Measurements from ENCODE around the gene DYNLL1. TPM values are rescaled to one million over a fixed set of nuclear protein-coding genes. Genes with fewer than 3 reads are reported as not detected.

Gene DYNLL1
- total and polyA plus RNA-seq, 4 donors: 101 to 275 (median 183) TPM

DNA sequence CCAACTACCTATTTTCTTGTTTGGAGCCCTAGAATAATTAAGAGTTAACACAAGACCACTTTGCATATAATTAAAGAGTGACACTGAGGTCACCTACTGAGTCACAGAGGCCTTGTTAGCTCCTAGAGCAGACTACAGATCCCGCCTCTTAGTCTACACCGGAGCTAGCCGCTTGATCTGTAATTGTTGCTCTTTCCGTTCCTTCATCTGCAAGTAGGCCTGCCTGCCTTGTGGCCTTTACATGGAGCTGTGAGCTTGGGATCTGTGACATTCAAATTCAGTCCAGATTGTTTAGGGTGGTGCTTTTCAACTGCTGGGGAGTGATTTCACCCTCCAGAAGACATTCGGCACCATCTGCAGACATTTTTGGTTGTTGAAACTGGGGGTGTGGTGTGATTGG, 5.6 kb upstream of the DYNLL1 start:
- Histone ChIP-seq H3K27ac (ENCODE audit: low read depth in 1 of 2, low read length in 2 of 2) (no peak overlapping the region), H3K4me3 (ENCODE audit: low read depth in 1 of 3, low read length in 3 of 3) (no peak overlapping the region), H3K4me1 (ENCODE audit: control insufficient read depth in 4 of 4, insufficient read depth in 4 of 4, low read length in 3 of 4) (peaks cover 0 to 6% (median 4%) of the 10 kb centered on the region in 4 donors), H3K36me3 (ENCODE audit: control insufficient read depth in 4 of 4, insufficient read depth in 3 of 4, low read depth in 1 of 4, low read length in 3 of 4) (no peaks in the 10 kb centered on the region), H3K9me3 (ENCODE audit: control insufficient read depth in 4 of 4, low read length in 3 of 4) (no peaks in the 10 kb centered on the region), H3K9ac (ENCODE audit: low read depth in 1 of 2, low read length in 2 of 2) (no peak overlapping the region), H3K27me3 (ENCODE audit: control insufficient read depth in 4 of 4, insufficient read depth in 4 of 4, low read length in 3 of 4) (no peaks in the 10 kb centered on the region)
- no peak for DNase-seq (ENCODE audit: low spot score)
- WGBS: 97% methylated on average over 5 of the region's 5 CpGs
- TF ChIP-seq, protein P1, sequence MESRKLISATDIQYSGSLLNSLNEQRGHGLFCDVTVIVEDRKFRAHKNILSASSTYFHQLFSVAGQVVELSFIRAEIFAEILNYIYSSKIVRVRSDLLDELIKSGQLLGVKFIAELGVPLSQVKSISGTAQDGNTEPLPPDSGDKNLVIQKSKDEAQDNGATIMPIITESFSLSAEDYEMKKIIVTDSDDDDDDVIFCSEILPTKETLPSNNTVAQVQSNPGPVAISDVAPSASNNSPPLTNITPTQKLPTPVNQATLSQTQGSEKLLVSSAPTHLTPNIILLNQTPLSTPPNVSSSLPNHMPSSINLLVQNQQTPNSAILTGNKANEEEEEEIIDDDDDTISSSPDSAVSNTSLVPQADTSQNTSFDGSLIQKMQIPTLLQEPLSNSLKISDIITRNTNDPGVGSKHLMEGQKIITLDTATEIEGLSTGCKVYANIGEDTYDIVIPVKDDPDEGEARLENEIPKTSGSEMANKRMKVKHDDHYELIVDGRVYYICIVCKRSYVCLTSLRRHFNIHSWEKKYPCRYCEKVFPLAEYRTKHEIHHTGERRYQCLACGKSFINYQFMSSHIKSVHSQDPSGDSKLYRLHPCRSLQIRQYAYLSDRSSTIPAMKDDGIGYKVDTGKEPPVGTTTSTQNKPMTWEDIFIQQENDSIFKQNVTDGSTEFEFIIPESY (IDR thresholded peaks at IDR 0.05): no peak
- TF ChIP-seq, protein P2, sequence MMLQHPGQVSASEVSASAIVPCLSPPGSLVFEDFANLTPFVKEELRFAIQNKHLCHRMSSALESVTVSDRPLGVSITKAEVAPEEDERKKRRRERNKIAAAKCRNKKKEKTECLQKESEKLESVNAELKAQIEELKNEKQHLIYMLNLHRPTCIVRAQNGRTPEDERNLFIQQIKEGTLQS (IDR thresholded peaks at IDR 0.05): no peak
- TF ChIP-seq TAF1 (conservative IDR thresholded peaks at IDR 0.05) (no peak), RXRA (IDR thresholded peaks at IDR 0.05) (no peak), SP1 (IDR thresholded peaks at IDR 0.05) (no peak), YY1 (IDR thresholded peaks at IDR 0.05) (no peak), GABPA (IDR thresholded peaks at IDR 0.05 in 1 of 2, conservative IDR thresholded peaks at IDR 0.05 in 1 of 2) (no peak), FOXA2 (IDR thresholded peaks at IDR 0.05) (no peak), REST (IDR thresholded peaks at IDR 0.05) (no peak)
- TF ChIP-seq, protein P3, sequence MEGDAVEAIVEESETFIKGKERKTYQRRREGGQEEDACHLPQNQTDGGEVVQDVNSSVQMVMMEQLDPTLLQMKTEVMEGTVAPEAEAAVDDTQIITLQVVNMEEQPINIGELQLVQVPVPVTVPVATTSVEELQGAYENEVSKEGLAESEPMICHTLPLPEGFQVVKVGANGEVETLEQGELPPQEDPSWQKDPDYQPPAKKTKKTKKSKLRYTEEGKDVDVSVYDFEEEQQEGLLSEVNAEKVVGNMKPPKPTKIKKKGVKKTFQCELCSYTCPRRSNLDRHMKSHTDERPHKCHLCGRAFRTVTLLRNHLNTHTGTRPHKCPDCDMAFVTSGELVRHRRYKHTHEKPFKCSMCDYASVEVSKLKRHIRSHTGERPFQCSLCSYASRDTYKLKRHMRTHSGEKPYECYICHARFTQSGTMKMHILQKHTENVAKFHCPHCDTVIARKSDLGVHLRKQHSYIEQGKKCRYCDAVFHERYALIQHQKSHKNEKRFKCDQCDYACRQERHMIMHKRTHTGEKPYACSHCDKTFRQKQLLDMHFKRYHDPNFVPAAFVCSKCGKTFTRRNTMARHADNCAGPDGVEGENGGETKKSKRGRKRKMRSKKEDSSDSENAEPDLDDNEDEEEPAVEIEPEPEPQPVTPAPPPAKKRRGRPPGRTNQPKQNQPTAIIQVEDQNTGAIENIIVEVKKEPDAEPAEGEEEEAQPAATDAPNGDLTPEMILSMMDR (IDR thresholded peaks at IDR 0.05; ENCODE audit: low read depth, low read length, missing input control): no peak

GRCh38 chr12:120490833-120491512, 4.9 kb upstream of the DYNLL1 start:
- DNase-seq (ENCODE audit: low spot score): no peak
- WGBS: 93% methylated on average over 2 of the region's 2 CpGs
- Histone ChIP-seq H3K27me3 (ENCODE audit: control insufficient read depth in 4 of 4, insufficient read depth in 4 of 4, low read length in 3 of 4) (no peaks in the 10 kb centered on the region), H3K36me3 (ENCODE audit: control insufficient read depth in 4 of 4, insufficient read depth in 3 of 4, low read depth in 1 of 4, low read length in 3 of 4) (no peaks in the 10 kb centered on the region), H3K4me1 (ENCODE audit: control insufficient read depth in 4 of 4, insufficient read depth in 4 of 4, low read length in 3 of 4) (peaks cover 0 to 7% (median 5%) of the 10 kb centered on the region in 4 donors), H3K9ac (ENCODE audit: low read depth in 1 of 2, low read length in 2 of 2) (no peak overlapping the region), H3K27ac (ENCODE audit: low read depth in 1 of 2, low read length in 2 of 2) (no peak overlapping the region), H3K4me3 (ENCODE audit: low read depth in 1 of 3, low read length in 3 of 3) (no peak overlapping the region), H3K9me3 (ENCODE audit: control insufficient read depth in 4 of 4, low read length in 3 of 4) (no peaks in the 10 kb centered on the region)
- TF ChIP-seq, protein P3 (IDR thresholded peaks at IDR 0.05; ENCODE audit: low read depth, low read length, missing input control): no peak
- TF ChIP-seq JUND (IDR thresholded peaks at IDR 0.05): no peak
- TF ChIP-seq HNF4A (conservative IDR thresholded peaks at IDR 0.05): no peak
- no peak for TF ChIP-seq GABPA (IDR thresholded peaks at IDR 0.05 in 1 of 2, conservative IDR thresholded peaks at IDR 0.05 in 1 of 2)
- no peak for TF ChIP-seq FOXA2 (IDR thresholded peaks at IDR 0.05)
- no peak for TF ChIP-seq NR2F2 (IDR thresholded peaks at IDR 0.05)
- TF ChIP-seq SP1 (IDR thresholded peaks at IDR 0.05): no peak
- no peak for TF ChIP-seq RXRA (IDR thresholded peaks at IDR 0.05)
- no peak for TF ChIP-seq EGR1 (IDR thresholded peaks at IDR 0.05; ENCODE audit: low read depth in 2 of 2)
- TF ChIP-seq, protein P2 (IDR thresholded peaks at IDR 0.05): no peak
- no peak for TF ChIP-seq FOXA1 (IDR thresholded peaks at IDR 0.05)
- TF ChIP-seq RAD21 (IDR thresholded peaks at IDR 0.05): no peak
- no peak for TF ChIP-seq HNF4G (IDR thresholded peaks at IDR 0.05)

All from liver (tissue), 9 donors.